Spleen (tissue), 11 donors: Measurements from ENCODE around the gene NTN1. TPM values are rescaled to one million over a fixed set of nuclear protein-coding genes. Genes with fewer than 3 reads are reported as not detected.

Experiments used
- DNase-seq: peaks from one replicate; pipeline ENCODE4 v3.0.0-alpha.2; 2020
- H3K27ac ChIP-seq, 8 donors: fragments of 200-600 bp; sonication (generic) in 7 of 8; 1 replicate in 4 of 8; 2 replicates in 4 of 8; pipeline versions ENCODE4 v1.5.0 to v1.8.0; 2016 to 2021; ENCODE audit warnings: inconsistent platforms in 4 of 8, mild to moderate bottlenecking in 4 of 8, moderate library complexity in 1 of 8
- H3K27me3 ChIP-seq, 7 donors: fragments of 200-600 bp; sonication (generic) in 6 of 7; replicated peaks in 1 of 7; 1 replicate in 4 of 7; 2 replicates in 3 of 7; pipeline versions ENCODE4 v1.5.0 to v1.8.0; 2016 to 2021; ENCODE audit warnings: inconsistent platforms in 3 of 7, mild to moderate bottlenecking in 1 of 7
- H3K36me3 ChIP-seq, 6 donors: fragments of 200-600 bp; sonication (generic) in 5 of 6; 1 replicate in 4 of 6; 2 replicates in 2 of 6; pipeline versions ENCODE4 v1.5.0 to v1.8.0; 2016 to 2021; ENCODE audit warnings: inconsistent platforms in 2 of 6
- H3K4me1 ChIP-seq, 6 donors: fragments of 200-600 bp; sonication (generic) in 5 of 6; 1 replicate in 3 of 6; 2 replicates in 3 of 6; pipeline versions ENCODE4 v1.5.0 to v1.8.0; 2016 to 2021; ENCODE audit warnings: inconsistent platforms in 3 of 6
- H3K4me3 ChIP-seq, 8 donors: fragments of 200-600 bp; sonication (generic) in 7 of 8; 1 replicate in 4 of 8; 2 replicates in 4 of 8; pipeline versions ENCODE4 v1.5.0 to v1.8.0; 2016 to 2021; ENCODE audit warnings: inconsistent platforms in 4 of 8, mild to moderate bottlenecking in 4 of 8, moderate library complexity in 2 of 8
- H3K9me3 ChIP-seq, 8 donors: fragments of 200-600 bp; sonication (generic) in 7 of 8; 1 replicate in 4 of 8; 2 replicates in 4 of 8; pipeline versions ENCODE4 v1.5.0 to v1.8.0; 2016 to 2021; ENCODE audit warnings: inconsistent platforms in 4 of 8
- POLR2A ChIP-seq, 3 donors: fragments of 450-650 bp; IDR thresholded peaks; one replicate each; pipeline ENCODE4 v1.5.1; 2017; ENCODE audit warnings: antibody characterized with exemption in 3 of 3, mild to moderate bottlenecking in 1 of 3
- POLR2AphosphoS5 ChIP-seq, 3 donors: sonication (generic); formaldehyde crosslinking; IDR thresholded peaks; one replicate each; pipeline ENCODE4 v1.5.1; 2017; ENCODE audit warnings: antibody characterized with exemption in 3 of 3
- WGBS, 5 donors: extraction: QIAGEN DNeasy Blood & Tissue Kit in 3 of 5; methylation state at CpG; one replicate each; pipeline versions ENCODE4 v1.1.5 to v1.1.7; 2013 to 2018; 5-methylcytosine and 5-hydroxymethylcytosine counted together
- intact Hi-C: fragments of 100-400 bp; cut with DNase I; formaldehyde crosslinking; loops from one replicate; pipeline ENCODE4 v1.15.0; 2023; ENCODE audit warnings: low total_unique reads
- polyA plus RNA-seq, 3 donors: library from polyadenylated mRNA; stranded (reverse); fragments of 200-250 nt; gene quantifications; one replicate each; pipeline ENCODE4 v1.2.1, GENCODE V29; 2013
- total RNA-seq, 7 donors: library from RNA; depleted of rRNA in 3 of 7; stranded (reverse); fragments of >200 nt in 3 of 7; fragmentation: NEBNext Ultra II Directional in 4 of 7; extraction: Animal tissue kit (Norgen Biotek cat#: 25700) in 4 of 7; gene quantifications; one replicate each; pipeline versions ENCODE4 v1.1.0 to v1.2.1, GENCODE V29; 2016 to 2021
- TF ChIP-seq, protein P1 (sequence below), 11 experiments: fragments of 200-600 bp in 7 of 11; fragments of 450-650 bp in 4 of 11; sonication (generic) in 4 of 11; IDR thresholded peaks in 8 of 11; conservative IDR thresholded peaks in 3 of 11; 1 replicate in 7 of 11; 2 replicates in 4 of 11; pipeline versions ENCODE4 v1.4.0 to v1.8.0; 2016 to 2021; ENCODE audit warnings: antibody characterized with exemption in 11 of 11, inconsistent platforms in 4 of 11, mild to moderate bottlenecking in 1 of 11
- donor health status: healthy with polysubstance abuse.
- donor health status: DM: no; HTN: no; CAD: no; lungs with moderate emphysema.
- donor health status: DM: no; HTN: no; CAD: no.
- donor health status: Bipolar disorder and iron deficiency.
- donor health status: healthy.
- donor health status: DM: no; HTN: no; CAD: no.
- donor health status: DM: yes; HTN: yes; CAD: no.

The NTN1 gene
- total and polyA plus RNA-seq, 10 donors = 0.07 to 0.43 (median 0.23) TPM; not detected in 2

DNA sequence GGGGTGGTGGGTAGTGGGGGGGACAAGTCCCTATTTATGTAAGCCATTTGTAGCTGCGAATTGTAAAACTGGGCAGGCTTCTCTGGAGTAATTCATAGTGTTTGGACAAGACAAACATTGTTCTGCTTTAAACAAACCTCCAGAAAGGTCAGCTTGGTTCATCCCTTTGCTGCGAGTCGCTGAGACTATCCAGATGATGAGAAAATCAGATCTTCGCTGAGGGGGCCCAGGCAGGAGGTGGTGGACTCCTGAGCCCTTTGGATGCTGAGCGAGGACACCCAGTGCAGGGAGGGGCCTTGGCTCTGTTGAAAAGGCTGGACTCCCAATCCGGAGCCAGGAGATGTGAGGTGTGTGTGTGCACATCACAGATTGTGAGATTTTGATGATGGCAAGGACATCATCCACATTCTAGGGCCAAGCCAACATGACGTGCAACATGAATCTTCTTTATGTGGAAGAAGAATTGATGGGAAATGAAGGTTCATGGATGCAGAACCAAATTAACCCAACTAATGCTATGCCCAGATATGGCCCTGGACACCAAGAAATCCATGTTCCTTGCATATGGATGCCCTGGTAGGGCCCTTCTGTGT is 15.0 kb upstream of the NTN1 start:
- H3K36me3 ChIP-seq = no peaks in the 10 kb centered on the region
- no peak overlapping the region for H3K4me3 ChIP-seq
- TF ChIP-seq, protein P1, sequence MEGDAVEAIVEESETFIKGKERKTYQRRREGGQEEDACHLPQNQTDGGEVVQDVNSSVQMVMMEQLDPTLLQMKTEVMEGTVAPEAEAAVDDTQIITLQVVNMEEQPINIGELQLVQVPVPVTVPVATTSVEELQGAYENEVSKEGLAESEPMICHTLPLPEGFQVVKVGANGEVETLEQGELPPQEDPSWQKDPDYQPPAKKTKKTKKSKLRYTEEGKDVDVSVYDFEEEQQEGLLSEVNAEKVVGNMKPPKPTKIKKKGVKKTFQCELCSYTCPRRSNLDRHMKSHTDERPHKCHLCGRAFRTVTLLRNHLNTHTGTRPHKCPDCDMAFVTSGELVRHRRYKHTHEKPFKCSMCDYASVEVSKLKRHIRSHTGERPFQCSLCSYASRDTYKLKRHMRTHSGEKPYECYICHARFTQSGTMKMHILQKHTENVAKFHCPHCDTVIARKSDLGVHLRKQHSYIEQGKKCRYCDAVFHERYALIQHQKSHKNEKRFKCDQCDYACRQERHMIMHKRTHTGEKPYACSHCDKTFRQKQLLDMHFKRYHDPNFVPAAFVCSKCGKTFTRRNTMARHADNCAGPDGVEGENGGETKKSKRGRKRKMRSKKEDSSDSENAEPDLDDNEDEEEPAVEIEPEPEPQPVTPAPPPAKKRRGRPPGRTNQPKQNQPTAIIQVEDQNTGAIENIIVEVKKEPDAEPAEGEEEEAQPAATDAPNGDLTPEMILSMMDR (IDR thresholded peaks at IDR 0.05 in 8 of 11, conservative IDR thresholded peaks at IDR 0.05 in 3 of 11) = no peak
- TF ChIP-seq POLR2A (IDR thresholded peaks at IDR 0.05) (no peak), POLR2AphosphoS5 (IDR thresholded peaks at IDR 0.05) (no peak)
- H3K9me3 ChIP-seq = peaks cover 0 to 4% (median 0%) of the 10 kb centered on the region in 8 donors
- H3K27ac ChIP-seq = no peak overlapping the region
- H3K4me1 ChIP-seq = peaks cover 8 to 34% (median 25%) of the 10 kb centered on the region in 6 donors
- 78 to 87% (median 84%) methylated on average over 7 of the region's 7 CpGs for WGBS, 5 donors
- peaks cover 6 to 100% (median 58%) of the 10 kb centered on the region in 7 donors for H3K27me3 ChIP-seq
- intact Hi-C loops = no loop called here
- no peak for DNase-seq

DNA sequence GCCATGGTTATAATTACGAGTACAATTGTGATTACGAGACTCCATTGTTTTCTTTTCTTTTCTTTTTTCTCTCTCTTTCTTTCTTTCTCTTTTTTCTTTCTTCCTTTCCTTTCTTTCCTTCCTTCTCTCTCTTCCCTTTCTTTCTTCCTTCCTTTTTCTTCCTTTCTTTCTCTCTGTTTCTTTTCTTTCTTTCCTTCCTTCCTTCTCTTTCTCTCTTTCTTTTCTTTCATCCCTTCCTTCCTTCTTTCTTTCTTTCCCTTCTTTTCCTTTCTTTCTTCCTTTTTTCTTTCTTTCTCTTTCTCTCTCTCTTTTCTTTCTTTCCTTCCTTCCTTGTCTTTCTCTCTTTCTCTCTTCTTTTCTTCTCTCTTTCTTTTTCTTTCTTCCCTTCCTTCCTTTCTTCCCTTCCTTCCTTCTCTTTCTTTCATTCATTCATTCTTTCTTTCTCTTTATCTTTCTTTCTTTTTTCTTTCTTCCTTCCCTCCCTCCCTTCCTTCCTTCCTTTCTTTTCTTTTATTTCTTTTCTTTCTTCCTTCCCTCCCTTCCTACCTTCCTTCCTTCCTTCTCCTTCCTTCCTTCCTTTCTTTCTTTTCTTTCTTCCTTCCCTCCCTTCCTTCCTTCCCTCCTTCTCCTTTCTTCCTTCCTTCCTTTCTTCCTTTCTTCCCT is 14.1 kb upstream of the NTN1 start:
- intact Hi-C loops = no loop called here
- peaks cover 6 to 99% (median 53%) of the 10 kb centered on the region in 7 donors for H3K27me3 ChIP-seq
- H3K27ac ChIP-seq = no peak overlapping the region
- WGBS, 5 donors = 91 to 97% (median 94%) methylated on average over 2 of the region's 2 CpGs
- H3K9me3 ChIP-seq = peaks cover 0 to 4% (median 0%) of the 10 kb centered on the region in 8 donors
- H3K4me3 ChIP-seq = no peak overlapping the region
- DNase-seq = no peak
- TF ChIP-seq, protein P1 (IDR thresholded peaks at IDR 0.05 in 8 of 11, conservative IDR thresholded peaks at IDR 0.05 in 3 of 11) = no peak
- TF ChIP-seq POLR2AphosphoS5 (IDR thresholded peaks at IDR 0.05) (no peak), POLR2A (IDR thresholded peaks at IDR 0.05) (no peak)
- H3K4me1 ChIP-seq = peaks cover 8 to 27% (median 23%) of the 10 kb centered on the region in 6 donors
- no peaks in the 10 kb centered on the region for H3K36me3 ChIP-seq

DNA sequence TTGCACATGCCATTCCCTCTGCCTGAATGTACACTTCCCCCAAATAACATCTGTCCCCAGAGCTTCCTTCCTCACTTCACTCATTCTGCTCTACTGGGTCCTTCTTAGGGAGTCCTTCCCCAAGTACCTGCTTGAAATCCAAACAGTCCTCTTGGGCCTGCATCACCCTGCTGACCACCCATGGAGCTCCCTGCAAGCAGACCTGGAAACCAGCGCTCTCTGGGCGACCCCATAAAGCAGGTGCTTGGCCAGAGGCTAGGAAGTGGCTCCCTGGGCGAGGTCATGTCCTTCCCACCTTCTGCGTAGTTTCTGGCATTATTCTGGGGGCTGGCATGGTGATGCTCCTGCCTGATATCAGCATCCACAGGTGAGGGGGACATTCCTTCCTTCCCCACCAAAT is 12.2 kb upstream of the NTN1 start:
- TF ChIP-seq POLR2AphosphoS5 (IDR thresholded peaks at IDR 0.05) = no peak
- TF ChIP-seq POLR2A (IDR thresholded peaks at IDR 0.05) = no peak
- TF ChIP-seq, protein P1 (IDR thresholded peaks at IDR 0.05 in 8 of 11, conservative IDR thresholded peaks at IDR 0.05 in 3 of 11) = no peak
- H3K4me3 ChIP-seq = no peak overlapping the region
- no peak overlapping the region for H3K27ac ChIP-seq
- 78 to 85% (median 80%) methylated on average over 4 of the region's 4 CpGs for WGBS, 5 donors
- peaks cover 0 to 8% (median 6%) of the 10 kb centered on the region in 6 donors for H3K4me1 ChIP-seq
- H3K27me3 ChIP-seq = peaks cover 5 to 90% (median 35%) of the 10 kb centered on the region in 7 donors
- peaks cover 0 to 4% (median 0%) of the 10 kb centered on the region in 8 donors for H3K9me3 ChIP-seq
- H3K36me3 ChIP-seq = no peaks in the 10 kb centered on the region
- DNase-seq = no peak
- intact Hi-C loops = no loop called here

DNA sequence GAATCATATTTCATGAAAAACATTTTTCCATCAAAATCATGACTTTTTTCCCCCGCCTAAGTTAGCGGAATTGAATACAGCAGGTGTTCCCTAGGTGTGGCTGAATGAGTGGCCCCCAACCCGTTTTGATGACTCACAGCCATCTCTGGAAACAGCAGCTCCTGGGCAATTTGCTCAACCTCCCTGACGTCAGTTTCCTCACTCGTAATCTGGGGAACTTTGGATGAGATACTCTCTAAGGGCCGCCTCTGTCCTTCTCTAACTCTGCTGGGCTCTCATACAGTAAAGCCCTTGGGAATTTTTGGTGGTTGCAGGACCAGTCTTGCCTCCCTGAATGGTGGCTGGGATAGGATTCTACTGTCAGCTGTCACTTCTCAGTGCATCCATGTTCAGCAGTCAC is 11.6 kb upstream of the NTN1 start:
- Histone ChIP-seq H3K9me3 (peaks cover 0 to 4% (median 0%) of the 10 kb centered on the region in 8 donors), H3K4me1 (peaks cover 0 to 1% (median under 1%) of the 10 kb centered on the region in 6 donors), H3K27ac (no peak overlapping the region), H3K36me3 (no peaks in the 10 kb centered on the region), H3K27me3 (peaks cover 0 to 88% (median 29%) of the 10 kb centered on the region in 7 donors), H3K4me3 (no peak overlapping the region)
- TF ChIP-seq POLR2A (IDR thresholded peaks at IDR 0.05) (no peak), POLR2AphosphoS5 (IDR thresholded peaks at IDR 0.05) (no peak)
- TF ChIP-seq, protein P1 (IDR thresholded peaks at IDR 0.05 in 8 of 11, conservative IDR thresholded peaks at IDR 0.05 in 3 of 11) = no peak
- no peak for DNase-seq
- 52 to 78% (median 55%) methylated on average over 6 of the region's 6 CpGs for WGBS, 5 donors
- intact Hi-C loops = no loop called here
